Panc1 (cell line): Measurements from ENCODE around the gene TRIM44. TPM values are rescaled to one million over a fixed set of nuclear protein-coding genes. Genes with fewer than 3 reads are reported as not detected.

Experiments used
- ATAC-seq: fragments of 200-7000 bp; cut with Tn5 transposase; 2 replicates; pipeline ENCODE4 v1.9.1; 2020; ENCODE audit warnings: mild to moderate bottlenecking, moderate library complexity
- BruUV-seq: library from RNA; stranded (reverse); fragments of 400-500 nt; replicated peaks from 2 replicates; lab custom pipeline; 2021; lab: Mats Ljungman, UMichigan
- CTCF ChIA-PET: fragments of 300-600 bp; sonication (Branson Sonifier 250); formaldehyde crosslinking; loops from one replicate; lab custom pipeline; 2022; ENCODE audit warnings: antibody characterized with exemption; lab: Charles Lee
- POLR2A ChIA-PET: fragments of 300-600 bp; sonication (Branson Sonifier 250); formaldehyde crosslinking; loops from one replicate; lab custom pipeline; 2022; ENCODE audit warnings: antibody characterized with exemption; lab: Charles Lee
- DNase-seq: peaks from one replicate; pipeline ENCODE4 v3.0.0-alpha.2; 2010; ENCODE audit warnings: low read depth, low spot score
- H3K27ac ChIP-seq: 2 replicates; pipeline ENCODE4 v1.5.1; 2011; ENCODE audit warnings: mild to moderate bottlenecking, low read length, inconsistent platforms
- H3K27me3 ChIP-seq: fragments of 200-500 bp; sonication (Bioruptor generic); 2 replicates; pipeline ENCODE4 v1.6.0; 2014; ENCODE audit warnings: low read length, inconsistent platforms; ENCODE audit not compliant: control insufficient read depth, insufficient read depth
- H3K36me3 ChIP-seq: fragments of 200-500 bp; sonication (Bioruptor generic); 2 replicates; pipeline ENCODE4 v1.5.1; 2014; ENCODE audit warnings: inconsistent platforms, mild to moderate bottlenecking, low read length, moderate library complexity; ENCODE audit not compliant: control insufficient read depth, insufficient read depth
- H3K4me1 ChIP-seq: 2 replicates; pipeline ENCODE4 v1.5.1; 2011; ENCODE audit warnings: inconsistent platforms, mild to moderate bottlenecking, low read length, moderate library complexity; ENCODE audit not compliant: control insufficient read depth, insufficient read depth
- H3K4me3 ChIP-seq, 2 experiments: 2 replicates each; pipeline ENCODE4 v1.5.1; 2011 to 2012; ENCODE audit warnings: low read depth in 2 of 2, low read length in 2 of 2, mild to moderate bottlenecking in 2 of 2, inconsistent platforms in 1 of 2, moderate library complexity in 1 of 2
- H3K9me3 ChIP-seq: fragments of 200-500 bp; sonication (Bioruptor generic); 2 replicates; pipeline ENCODE4 v1.5.1; 2014; ENCODE audit warnings: low read depth, mild to moderate bottlenecking, inconsistent platforms, low read length, moderate library complexity; ENCODE audit not compliant: control insufficient read depth, insufficient read depth
- POLR2AphosphoS5 ChIP-seq: IDR thresholded peaks from 2 replicates; pipeline ENCODE4 v1.6.1; 2012; ENCODE audit warnings: mild to moderate bottlenecking, low read depth, low read length, moderate library complexity
- REST ChIP-seq, 2 experiments: IDR thresholded peaks; 2 replicates each; pipeline ENCODE4 v1.6.1; 2011 to 2012; ENCODE audit warnings: low read depth in 2 of 2, control low read depth in 1 of 2, low read length in 1 of 2, mild to moderate bottlenecking in 1 of 2, moderate library complexity in 1 of 2; ENCODE audit not compliant: insufficient read depth in 1 of 2
- SIN3A ChIP-seq: IDR thresholded peaks from 2 replicates; pipeline ENCODE4 v1.6.1; 2012; ENCODE audit warnings: low read depth, mild to moderate bottlenecking, low read length, moderate library complexity, borderline replicate concordance; ENCODE audit not compliant: insufficient read depth
- TCF7L2 ChIP-seq: IDR thresholded peaks from 2 replicates; pipeline ENCODE4 v1.6.1; 2011; ENCODE audit warnings: mild to moderate bottlenecking, low read depth, low read length, inconsistent platforms
- in situ Hi-C: cut with HindIII; loops from 2 replicates; pipeline ENCODE4 v1.10.0; 2016; ENCODE audit warnings: low sequenced_read_pairs, low pct_unique_long_range_greater_than_20kb
- intact Hi-C: fragments of 100-400 bp; cut with micrococcal nuclease; formaldehyde crosslinking; loops from one replicate; pipeline ENCODE4 v1.10.0; 2022; ENCODE audit not compliant: unreplicated experiment
- total RNA-seq: library from RNA; stranded (reverse); gene quantifications from one replicate; pipeline ENCODE4 v1.2.1, GENCODE V29; 2021; ENCODE audit not compliant: unreplicated experiment
- TF ChIP-seq, protein P1 (sequence below): fragments of 450-650 bp; IDR thresholded peaks from 2 replicates; pipeline ENCODE4 v1.5.1; 2017; ENCODE audit warnings: mild to moderate bottlenecking

Gene TRIM44
- total RNA-seq, 1 experiment from 2014 or later: 80.3 TPM

DNA sequence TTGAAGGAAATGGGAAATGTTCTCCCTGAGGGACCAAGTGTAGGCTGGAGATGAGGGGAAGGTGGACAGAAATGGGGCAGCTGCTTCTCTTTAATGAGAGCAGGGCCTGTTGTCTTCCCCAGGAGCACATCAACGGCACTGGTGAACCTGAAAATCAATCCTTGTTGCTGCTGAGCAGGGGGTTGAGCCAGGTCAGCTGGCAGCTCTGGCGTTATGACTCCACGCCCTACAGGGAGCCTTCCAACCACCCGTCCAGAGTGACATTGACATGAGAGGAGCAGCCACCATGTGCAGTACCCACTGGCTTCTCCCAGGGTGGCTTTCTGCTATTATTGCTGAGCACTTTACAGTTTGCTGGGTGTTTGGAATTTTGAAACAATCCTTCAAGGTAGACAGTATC, 164.4 kb downstream of the TRIM44 start:
- H3K27ac ChIP-seq: no peak overlapping the region
- CTCF ChIA-PET: interaction anchor here (0.7 kb wide), 1 partner anchor 164 kb away, joined by 3 read pairs; the partner anchor contains the start of gene TRIM44
- TF ChIP-seq SIN3A (no peak), TCF7L2 (no peak), POLR2AphosphoS5 (no peak), REST (IDR thresholded peaks at IDR 0.05; ENCODE audit: insufficient read depth in 1 of 2, low read depth in 2 of 2, low read length in 1 of 2) (no peak)
- TF ChIP-seq, protein P1, sequence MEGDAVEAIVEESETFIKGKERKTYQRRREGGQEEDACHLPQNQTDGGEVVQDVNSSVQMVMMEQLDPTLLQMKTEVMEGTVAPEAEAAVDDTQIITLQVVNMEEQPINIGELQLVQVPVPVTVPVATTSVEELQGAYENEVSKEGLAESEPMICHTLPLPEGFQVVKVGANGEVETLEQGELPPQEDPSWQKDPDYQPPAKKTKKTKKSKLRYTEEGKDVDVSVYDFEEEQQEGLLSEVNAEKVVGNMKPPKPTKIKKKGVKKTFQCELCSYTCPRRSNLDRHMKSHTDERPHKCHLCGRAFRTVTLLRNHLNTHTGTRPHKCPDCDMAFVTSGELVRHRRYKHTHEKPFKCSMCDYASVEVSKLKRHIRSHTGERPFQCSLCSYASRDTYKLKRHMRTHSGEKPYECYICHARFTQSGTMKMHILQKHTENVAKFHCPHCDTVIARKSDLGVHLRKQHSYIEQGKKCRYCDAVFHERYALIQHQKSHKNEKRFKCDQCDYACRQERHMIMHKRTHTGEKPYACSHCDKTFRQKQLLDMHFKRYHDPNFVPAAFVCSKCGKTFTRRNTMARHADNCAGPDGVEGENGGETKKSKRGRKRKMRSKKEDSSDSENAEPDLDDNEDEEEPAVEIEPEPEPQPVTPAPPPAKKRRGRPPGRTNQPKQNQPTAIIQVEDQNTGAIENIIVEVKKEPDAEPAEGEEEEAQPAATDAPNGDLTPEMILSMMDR: no peak
- H3K4me1 ChIP-seq: peaks cover 7% of the 10 kb centered on the region
- DNase-seq (no peak), ATAC-seq (no peak)
- H3K36me3 ChIP-seq: no peaks in the 10 kb centered on the region
- in situ Hi-C loops (no loop called here), intact Hi-C loops (loop anchor here (10.0 kb wide), 2 partner anchors 118 to 308 kb away; partner anchors contain the start of gene LDLRAD3)
- H3K9me3 ChIP-seq: no peaks in the 10 kb centered on the region
- POLR2A ChIA-PET: no interaction called here
- no peak overlapping the region for H3K4me3 ChIP-seq
- no peaks in the 10 kb centered on the region; the same call in 1 of the 2 replicates for H3K27me3 ChIP-seq
- no TSS peak for BruUV-seq

- Histone ChIP-seq H3K36me3 (no peaks in the 10 kb centered on the region), H3K4me3 (no peak overlapping the region), H3K4me1 (no peaks in the 10 kb centered on the region), H3K27ac (no peak overlapping the region), H3K9me3 (no peaks in the 10 kb centered on the region), H3K27me3 (no peaks in the 10 kb centered on the region)
- intact Hi-C loops (no loop called here), in situ Hi-C loops (no loop called here)
- TF ChIP-seq TCF7L2 (no peak), REST (IDR thresholded peaks at IDR 0.05; ENCODE audit: insufficient read depth in 1 of 2, low read depth in 2 of 2, low read length in 1 of 2) (no peak), POLR2AphosphoS5 (no peak), SIN3A (no peak)
- TF ChIP-seq, protein P1: no peak
- POLR2A ChIA-PET: no interaction called here
- CTCF ChIA-PET: no interaction called here
- no peak for DNase-seq
- no peak for ATAC-seq
- no TSS peak for BruUV-seq
Observed at GRCh38 chr11:35836205-35836604, 173.6 kb downstream of the TRIM44 start.
